SK-N-SH (cell line): ENCODE results near the gene PNPLA1. TPM values are rescaled to one million over a fixed set of nuclear protein-coding genes. Genes with fewer than 3 reads are reported as not detected.

Experiments
- CTCF ChIA-PET: fragments of 300-600, 350-600 bp; formaldehyde crosslinking; extraction: SDS; loops from one replicate; lab custom pipeline; 2021; lab: Yijun Ruan, JAX
- POLR2A ChIA-PET: fragments of 350-600 bp; sonication (Branson Sonifier 250); formaldehyde crosslinking; extraction: SDS; loops from one replicate; lab custom pipeline; 2020; ENCODE audit warnings: antibody characterized with exemption, inconsistent platforms; lab: Yijun Ruan, JAX
- DNase-seq: peaks from one replicate; pipeline ENCODE4 v3.0.0; 2012
- H2AFZ ChIP-seq: fragments of 200-600 bp; sonication (generic); 2 replicates; pipeline ENCODE4 v1.8.1; 2016; ENCODE audit warnings: antibody characterized with exemption, mild to moderate bottlenecking, low read depth
- H3F3A ChIP-seq: fragments of 200-600 bp; sonication (generic); replicated peaks from 2 replicates; pipeline ENCODE3; 2016; ENCODE audit warnings: antibody characterized with exemption, mild to moderate bottlenecking; ENCODE audit not compliant: insufficient read depth
- H3K27ac ChIP-seq, 2 experiments: fragments of 200-500 bp in 1 of 2; fragments of 200-600 bp in 1 of 2; sonication (Bioruptor generic) in 1 of 2; sonication (generic), shearing (Covaris generic) in 1 of 2; 2 replicates each; pipeline versions ENCODE4 v1.5.1 to v1.6.1; 2014 to 2016; ENCODE audit warnings: low read depth in 2 of 2, inconsistent platforms in 1 of 2, low read length in 1 of 2, mild to moderate bottlenecking in 1 of 2, mixed read lengths in 1 of 2
- H3K27me3 ChIP-seq: fragments of 200-600 bp; sonication (generic), shearing (Covaris generic); 2 replicates; pipeline ENCODE4 v1.6.1; 2016; ENCODE audit warnings: mixed run types; ENCODE audit not compliant: insufficient read depth
- H3K36me3 ChIP-seq, 2 experiments: fragments of 200-500 bp in 1 of 2; fragments of 200-600 bp in 1 of 2; sonication (Bioruptor generic) in 1 of 2; sonication (generic) in 1 of 2; replicated peaks in 1 of 2; 2 replicates each; pipeline versions ENCODE3 to v1.5.1; 2014 to 2016; ENCODE audit warnings: low read length in 1 of 2, mild to moderate bottlenecking in 1 of 2; ENCODE audit not compliant: insufficient read depth in 2 of 2, control insufficient read depth in 1 of 2
- H3K4me1 ChIP-seq, 2 experiments: fragments of 200-500 bp in 1 of 2; fragments of 200-600 bp in 1 of 2; sonication (Bioruptor generic) in 1 of 2; sonication (generic), shearing (Covaris generic) in 1 of 2; 2 replicates each; pipeline versions ENCODE4 v1.5.1 to v1.6.1; 2014 to 2016; ENCODE audit warnings: low read depth in 1 of 2, low read length in 1 of 2, mixed run types in 1 of 2; ENCODE audit not compliant: insufficient read depth in 2 of 2, control insufficient read depth in 1 of 2
- H3K4me2 ChIP-seq: fragments of 200-600 bp; sonication (generic), shearing (Covaris generic); 2 replicates; pipeline ENCODE4 v1.6.1; 2017; ENCODE audit warnings: mixed run types
- H3K4me3 ChIP-seq, 2 experiments: fragments of 200-500 bp in 1 of 2; fragments of 200-600 bp in 1 of 2; sonication (Bioruptor generic) in 1 of 2; sonication (generic), shearing (Covaris generic) in 1 of 2; 2 replicates each; pipeline versions ENCODE4 v1.5.1 to v1.8.1; 2014 to 2016; ENCODE audit warnings: low read depth in 2 of 2, inconsistent platforms in 1 of 2, low read length in 1 of 2, mild to moderate bottlenecking in 1 of 2, mixed read lengths in 1 of 2, moderate library complexity in 1 of 2
- H3K79me2 ChIP-seq: fragments of 200-600 bp; sonication (generic); 2 replicates; pipeline ENCODE4 v1.8.1; 2017; ENCODE audit warnings: mild to moderate bottlenecking; ENCODE audit not compliant: insufficient read depth
- H3K9ac ChIP-seq: fragments of 200-600 bp; sonication (generic); 2 replicates; pipeline ENCODE4 v1.6.1; 2017; ENCODE audit warnings: mixed run types
- H3K9me2 ChIP-seq: fragments of 200-600 bp; sonication (generic); 2 replicates; pipeline ENCODE4 v1.6.1; 2017; ENCODE audit warnings: mixed run types
- H3K9me3 ChIP-seq: fragments of 200-600 bp; sonication (generic); 2 replicates; pipeline ENCODE4 v1.6.1; 2017; ENCODE audit warnings: mixed run types, mild to moderate bottlenecking, moderate library complexity
- H4K20me1 ChIP-seq: fragments of 200-600 bp; sonication (generic); 2 replicates; pipeline ENCODE4 v1.6.1; 2017; ENCODE audit warnings: mild to moderate bottlenecking, mixed run types; ENCODE audit not compliant: insufficient read depth
- CHD2 ChIP-seq: fragments of 150-350 bp; IDR thresholded peaks from 2 replicates; pipeline ENCODE4 v1.6.1; 2018; ENCODE audit warnings: low read length; ENCODE audit not compliant: partially characterized antibody
- ELF1 ChIP-seq: IDR thresholded peaks from 2 replicates; pipeline ENCODE4 v1.4.0; 2012
- FOSL2 ChIP-seq: IDR thresholded peaks from 2 replicates; pipeline ENCODE4 v1.4.0; 2012; ENCODE audit warnings: low read depth, mild to moderate bottlenecking, moderate library complexity, borderline replicate concordance
- FOXM1 ChIP-seq: IDR thresholded peaks from 2 replicates; pipeline ENCODE4 v1.4.0; 2012; ENCODE audit warnings: low read depth, mild to moderate bottlenecking
- GATA2 ChIP-seq: sonication (generic); formaldehyde crosslinking; IDR thresholded peaks from 2 replicates; pipeline ENCODE4 v1.5.0; 2020; ENCODE audit warnings: mild to moderate bottlenecking, missing genetic modification reagents
- JUND ChIP-seq: IDR thresholded peaks from 2 replicates; pipeline ENCODE4 v1.4.0; 2012
- MEF2A ChIP-seq: IDR thresholded peaks from 2 replicates; pipeline ENCODE4 v1.4.0; 2012; ENCODE audit warnings: low read depth, borderline replicate concordance
- NFIC ChIP-seq: IDR thresholded peaks from 2 replicates; pipeline ENCODE4 v1.4.0; 2012; ENCODE audit warnings: borderline replicate concordance
- POLR2AphosphoS5 ChIP-seq: IDR thresholded peaks from 2 replicates; pipeline ENCODE4 v1.6.1; 2012; ENCODE audit warnings: low read depth, low read length
- RCOR1 ChIP-seq: fragments of 150-350 bp; IDR thresholded peaks from 2 replicates; pipeline ENCODE4 v1.6.1; 2017; ENCODE audit warnings: antibody characterized with exemption, low read length
- RFX5 ChIP-seq: IDR thresholded peaks from 2 replicates; pipeline ENCODE4 v1.6.1; 2012; ENCODE audit warnings: mild to moderate bottlenecking, improper control_type of control experiment, low read length
- RXRA ChIP-seq: IDR thresholded peaks from 2 replicates; pipeline ENCODE4 v1.4.0; 2012; ENCODE audit warnings: low read depth, mild to moderate bottlenecking, borderline replicate concordance
- SMC3 ChIP-seq: IDR thresholded peaks from 2 replicates; pipeline ENCODE4 v1.6.1; 2012; ENCODE audit warnings: low read depth, low read length, improper control_type of control experiment
- TAF1 ChIP-seq: IDR thresholded peaks from 2 replicates; pipeline ENCODE4 v1.6.1; 2012; ENCODE audit warnings: low read depth, mild to moderate bottlenecking, low read length, moderate library complexity, borderline replicate concordance
- TCF12 ChIP-seq: IDR thresholded peaks from 2 replicates; pipeline ENCODE4 v1.4.0; 2012
- TEAD4 ChIP-seq: IDR thresholded peaks from 2 replicates; pipeline ENCODE4 v1.4.0; 2012; ENCODE audit warnings: mild to moderate bottlenecking, borderline replicate concordance; ENCODE audit not compliant: insufficient read depth
- YY1 ChIP-seq: IDR thresholded peaks from 2 replicates; pipeline ENCODE4 v1.4.0; 2012; ENCODE audit warnings: low read depth, mild to moderate bottlenecking
- WGBS: methylation state at CpG from one replicate; pipeline ENCODE4 v1.1.6; 2017; ENCODE audit warnings: low lambda C conversion rate; 5-methylcytosine and 5-hydroxymethylcytosine counted together
- polyA plus RNA-seq, 3 experiments: library from polyadenylated mRNA; depleted of rRNA; stranded (reverse); fragments of >200 nt; gene quantifications; 2 replicates each; pipeline ENCODE4 v1.2.3, GENCODE V29; 2012
- TF ChIP-seq, protein P1 (sequence below): IDR thresholded peaks from 2 replicates; pipeline ENCODE4 v1.4.0; 2012; ENCODE audit warnings: low read depth
- TF ChIP-seq, protein P2 (sequence below): fragments of 150-350 bp; IDR thresholded peaks from 2 replicates; pipeline ENCODE4 v1.6.1; 2016; ENCODE audit warnings: mild to moderate bottlenecking, low read depth, low read length
- TF ChIP-seq, protein P3 (sequence below): IDR thresholded peaks from 2 replicates; pipeline ENCODE4; 2012

PNPLA1 gene
- polyA plus RNA-seq, 1 of the 3 experiments (the other 2 are of a cell fraction): not detected

DNA sequence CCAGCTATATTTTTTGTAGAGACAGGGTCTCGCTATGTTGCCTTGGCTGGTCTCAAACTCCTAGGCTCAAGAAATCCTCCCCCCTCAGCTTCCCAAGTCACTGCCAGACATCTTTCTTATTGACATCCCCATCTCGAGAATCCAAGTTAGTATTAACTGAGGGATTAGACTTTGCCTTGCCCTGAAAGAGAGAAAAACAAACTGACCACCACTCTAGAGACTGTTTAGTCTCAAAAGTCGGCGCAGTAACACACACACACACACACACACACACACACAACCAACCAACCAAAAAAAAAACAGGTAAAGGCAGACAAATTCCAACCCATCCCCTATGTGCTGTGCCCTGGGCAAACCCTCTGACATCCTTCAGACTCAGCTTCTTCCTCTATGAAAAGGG lies 27.2 kb upstream of the PNPLA1 start (continued):
- TF ChIP-seq SMC3: no peak
- no peak for TF ChIP-seq RXRA
- TF ChIP-seq FOSL2: no peak
- TF ChIP-seq MEF2A: no peak

DNA sequence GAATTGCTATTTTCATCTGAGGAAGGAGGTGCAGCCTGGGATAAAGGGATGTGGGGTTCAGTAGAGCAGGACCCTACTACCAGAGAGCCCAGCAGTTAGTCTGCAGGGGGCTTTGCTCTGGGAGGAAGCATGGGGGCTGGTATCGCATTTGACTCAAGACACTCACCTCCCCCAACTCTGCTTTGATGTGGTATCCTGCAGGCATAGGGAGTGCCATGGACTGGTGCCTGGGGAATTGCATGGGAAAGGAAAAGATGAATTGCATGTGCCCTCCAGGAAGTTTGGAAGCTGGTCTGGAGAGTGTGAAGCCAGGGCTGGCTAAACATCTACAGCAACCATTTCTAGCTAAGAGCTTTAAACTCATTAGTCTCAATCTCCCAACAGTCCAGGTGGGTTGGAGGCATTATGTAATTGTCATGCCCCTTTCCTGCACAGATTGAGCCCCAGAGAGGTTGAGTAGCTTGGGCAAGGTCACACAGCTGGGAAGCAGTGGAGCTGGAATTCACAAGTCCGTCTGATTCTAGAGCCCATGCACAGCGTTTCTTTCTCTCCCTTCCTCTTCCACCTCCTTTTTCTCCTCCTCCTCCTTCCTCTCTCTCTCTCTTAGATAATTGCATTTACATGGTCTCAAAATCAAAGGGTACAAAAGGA lies 26.2 kb upstream of the PNPLA1 start:
- H3K9ac ChIP-seq: no peak overlapping the region
- H3F3A ChIP-seq: no peaks in the 10 kb centered on the region
- WGBS: 68% methylated on average over 2 of the region's 3 CpGs
- no peaks in the 10 kb centered on the region for H3K36me3 ChIP-seq
- no peak overlapping the region for H3K4me3 ChIP-seq
- H3K27ac ChIP-seq: no peak overlapping the region
- peaks cover 0 to 18% of the 10 kb centered on the region in 2 experiments; a peak in 1 of 4 replicates for H3K4me1 ChIP-seq
- H2AFZ ChIP-seq: no peak overlapping the region
- DNase-seq: no peak
- ChIA-PET POLR2A (no interaction called here), CTCF (interaction anchor here (0.7 to 3.4 kb wide), 7 partner anchors 9 to 216 kb away, joined by 3 to 18 read pairs (median 3); partner anchors contain the start of gene MAPK14)
- TF ChIP-seq, protein P1, sequence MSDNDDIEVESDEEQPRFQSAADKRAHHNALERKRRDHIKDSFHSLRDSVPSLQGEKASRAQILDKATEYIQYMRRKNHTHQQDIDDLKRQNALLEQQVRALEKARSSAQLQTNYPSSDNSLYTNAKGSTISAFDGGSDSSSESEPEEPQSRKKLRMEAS: no peak
- no peak for TF ChIP-seq RCOR1
- TF ChIP-seq, protein P2, sequence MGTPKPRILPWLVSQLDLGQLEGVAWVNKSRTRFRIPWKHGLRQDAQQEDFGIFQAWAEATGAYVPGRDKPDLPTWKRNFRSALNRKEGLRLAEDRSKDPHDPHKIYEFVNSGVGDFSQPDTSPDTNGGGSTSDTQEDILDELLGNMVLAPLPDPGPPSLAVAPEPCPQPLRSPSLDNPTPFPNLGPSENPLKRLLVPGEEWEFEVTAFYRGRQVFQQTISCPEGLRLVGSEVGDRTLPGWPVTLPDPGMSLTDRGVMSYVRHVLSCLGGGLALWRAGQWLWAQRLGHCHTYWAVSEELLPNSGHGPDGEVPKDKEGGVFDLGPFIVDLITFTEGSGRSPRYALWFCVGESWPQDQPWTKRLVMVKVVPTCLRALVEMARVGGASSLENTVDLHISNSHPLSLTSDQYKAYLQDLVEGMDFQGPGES: no peak
- no peak for TF ChIP-seq FOXM1
- TF ChIP-seq TCF12: no peak
- TF ChIP-seq NFIC: no peak
- no peak for TF ChIP-seq JUND
- TF ChIP-seq TAF1: no peak
- H3K27me3 ChIP-seq: no peaks in the 10 kb centered on the region
- H3K9me2 ChIP-seq: no peaks in the 10 kb centered on the region
- H3K4me2 ChIP-seq: no peak overlapping the region
- no peaks in the 10 kb centered on the region for H3K79me2 ChIP-seq
- no peaks in the 10 kb centered on the region for H4K20me1 ChIP-seq
- H3K9me3 ChIP-seq: no peaks in the 10 kb centered on the region

DNA sequence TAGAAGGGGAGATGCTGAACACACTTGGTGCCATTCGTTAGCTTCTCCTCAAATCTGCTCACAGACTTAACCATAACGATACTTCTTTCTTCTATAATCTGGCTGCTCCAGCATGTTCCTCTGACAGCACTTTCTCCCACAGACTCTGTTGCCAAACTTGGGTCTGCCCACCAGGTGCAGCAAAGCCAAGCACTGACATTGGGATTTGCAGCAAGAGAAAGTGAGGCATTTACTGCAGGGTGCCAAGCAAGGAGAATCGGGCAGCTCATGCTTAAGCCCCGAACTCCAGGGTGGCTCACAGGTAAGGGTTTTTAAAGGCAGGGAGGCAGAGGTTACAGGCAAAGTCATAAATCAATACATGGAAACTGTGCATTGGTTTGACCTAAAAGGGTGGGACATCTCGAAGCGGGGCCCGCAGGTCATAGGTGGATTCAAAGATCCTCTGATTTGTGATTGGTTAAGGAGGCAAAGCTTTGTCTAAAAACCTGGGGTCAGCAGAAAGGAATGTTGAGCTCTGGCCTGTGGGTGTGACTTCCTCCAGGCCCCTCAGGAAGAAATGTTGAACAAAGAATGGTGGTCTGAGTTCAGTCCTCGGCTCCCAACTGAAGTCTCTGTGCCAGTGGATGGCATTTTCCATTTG lies 25.1 kb upstream of the PNPLA1 start:
- no peaks in the 10 kb centered on the region for H3K9me2 ChIP-seq
- no peak for DNase-seq
- H3K4me2 ChIP-seq: no peak overlapping the region
- H3K9me3 ChIP-seq: no peaks in the 10 kb centered on the region
- H3F3A ChIP-seq: no peaks in the 10 kb centered on the region
- ChIA-PET CTCF (interaction anchor here (0.7 to 3.4 kb wide), 13 partner anchors 8 to 217 kb away, joined by 3 to 18 read pairs (median 5); partner anchors contain the start of gene MAPK14), POLR2A (no interaction called here)
- WGBS: 78% methylated on average over 8 of the region's 8 CpGs
- H3K79me2 ChIP-seq: no peaks in the 10 kb centered on the region
- no peak overlapping the region for H3K4me3 ChIP-seq
- H3K4me1 ChIP-seq: peaks cover 0 to 18% of the 10 kb centered on the region in 2 experiments; a peak in 1 of 4 replicates
- H3K27me3 ChIP-seq: no peaks in the 10 kb centered on the region
- TF ChIP-seq YY1 (no peak), RXRA (no peak), TEAD4 (no peak), GATA2 (CRISPR knock-in tag) (no peak), CHD2 (no peak), SMC3 (no peak), RFX5 (no peak), MEF2A (no peak), ELF1 (no peak), TCF12 (no peak), POLR2AphosphoS5 (no peak)
- TF ChIP-seq, protein P2: no peak
- TF ChIP-seq, protein P1: no peak
- TF ChIP-seq, protein P3, sequence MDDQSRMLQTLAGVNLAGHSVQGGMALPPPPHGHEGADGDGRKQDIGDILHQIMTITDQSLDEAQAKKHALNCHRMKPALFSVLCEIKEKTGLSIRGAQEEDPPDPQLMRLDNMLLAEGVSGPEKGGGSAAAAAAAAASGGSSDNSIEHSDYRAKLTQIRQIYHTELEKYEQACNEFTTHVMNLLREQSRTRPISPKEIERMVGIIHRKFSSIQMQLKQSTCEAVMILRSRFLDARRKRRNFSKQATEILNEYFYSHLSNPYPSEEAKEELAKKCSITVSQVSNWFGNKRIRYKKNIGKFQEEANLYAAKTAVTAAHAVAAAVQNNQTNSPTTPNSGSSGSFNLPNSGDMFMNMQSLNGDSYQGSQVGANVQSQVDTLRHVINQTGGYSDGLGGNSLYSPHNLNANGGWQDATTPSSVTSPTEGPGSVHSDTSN: no peak
- no peaks in the 10 kb centered on the region for H4K20me1 ChIP-seq
- no peak overlapping the region for H2AFZ ChIP-seq
- H3K9ac ChIP-seq: no peak overlapping the region
- H3K27ac ChIP-seq: no peak overlapping the region
- H3K36me3 ChIP-seq: no peaks in the 10 kb centered on the region
